GM12878 (cell line): Measurements from ENCODE around the gene XKR3.

Experiments used
- EP300 ChIP-seq, 2 experiments: fragments of 150-350 bp in 1 of 2; IDR thresholded peaks; 2 replicates each; pipeline ENCODE4 v1.6.1; 2011 to 2012; ENCODE audit warnings: low read depth in 2 of 2, low read length in 2 of 2, borderline replicate concordance in 1 of 2, improper control_type of control experiment in 1 of 2, inconsistent platforms in 1 of 2; ENCODE audit not compliant: control insufficient read depth in 1 of 2
- EZH2 ChIP-seq: IDR thresholded peaks from 2 replicates; pipeline ENCODE4 v1.6.1; 2012; ENCODE audit warnings: low read depth, mild to moderate bottlenecking, control low read depth, inconsistent platforms, low read length, borderline replicate concordance; ENCODE audit not compliant: control insufficient read depth
- HDAC6 ChIP-seq: fragments of 200-600 bp; sonication (generic); IDR thresholded peaks from one replicate; pipeline ENCODE4 v1.8.0; 2017; ENCODE audit warnings: antibody characterized with exemption; ENCODE audit not compliant: unreplicated experiment
- MTA2 ChIP-seq: fragments of 450-650 bp; IDR thresholded peaks from 2 replicates; pipeline ENCODE4 v1.6.1; 2016; ENCODE audit warnings: low read depth, mild to moderate bottlenecking, moderate library complexity
- RAD21 ChIP-seq: IDR thresholded peaks from 2 replicates; pipeline ENCODE4 v1.6.1; 2011; ENCODE audit warnings: mild to moderate bottlenecking, low read depth, low read length, moderate library complexity; ENCODE audit not compliant: insufficient read depth
- RAD51 ChIP-seq: fragments of 450-650 bp; IDR thresholded peaks from 2 replicates; pipeline ENCODE4 v1.6.1; 2016; ENCODE audit warnings: moderate library complexity, mild to moderate bottlenecking, inconsistent platforms
- TCF12 ChIP-seq: IDR thresholded peaks from 2 replicates; pipeline ENCODE4 v1.6.1; 2011; ENCODE audit warnings: low read depth, mild to moderate bottlenecking, low read length
- ZNF274 ChIP-seq: IDR thresholded peaks from one replicate; pipeline ENCODE4 v1.8.0; 2011; ENCODE audit not compliant: insufficient read length, insufficient read depth
- TF ChIP-seq, protein P1 (sequence below): IDR thresholded peaks from 2 replicates; pipeline ENCODE4 v1.6.1; 2012; ENCODE audit warnings: low read depth, low read length, improper control_type of control experiment
- TF ChIP-seq, protein P2 (sequence below): fragments of 450-650 bp; IDR thresholded peaks from 2 replicates; pipeline ENCODE4 v1.6.1; 2017; ENCODE audit warnings: mild to moderate bottlenecking
- TF ChIP-seq, protein P3 (sequence below): IDR thresholded peaks from 2 replicates; pipeline ENCODE4 v1.6.1; 2011; ENCODE audit warnings: borderline replicate concordance, low read depth, mild to moderate bottlenecking, moderate library complexity, mixed read lengths, low read length; ENCODE audit not compliant: insufficient read depth; ENCODE audit errors: extremely low read length
- TF ChIP-seq, protein P4 (sequence below), 3 experiments: IDR thresholded peaks in 2 of 3; conservative IDR thresholded peaks in 1 of 3; 2 replicates each; pipeline ENCODE4 v1.5.1; 2011; ENCODE audit warnings: low read depth in 3 of 3, low read length in 3 of 3, mild to moderate bottlenecking in 3 of 3, control low read depth in 2 of 3, moderate library complexity in 2 of 3, inconsistent platforms in 1 of 3, mixed read lengths in 1 of 3; ENCODE audit not compliant: control insufficient read depth in 2 of 3, insufficient read depth in 1 of 3; ENCODE audit errors: extremely low read depth in 1 of 3
- TF ChIP-seq, protein P5 (sequence below): fragments of 450-650 bp; IDR thresholded peaks from 2 replicates; pipeline ENCODE4 v1.6.1; 2014; ENCODE audit warnings: mild to moderate bottlenecking

DNA sequence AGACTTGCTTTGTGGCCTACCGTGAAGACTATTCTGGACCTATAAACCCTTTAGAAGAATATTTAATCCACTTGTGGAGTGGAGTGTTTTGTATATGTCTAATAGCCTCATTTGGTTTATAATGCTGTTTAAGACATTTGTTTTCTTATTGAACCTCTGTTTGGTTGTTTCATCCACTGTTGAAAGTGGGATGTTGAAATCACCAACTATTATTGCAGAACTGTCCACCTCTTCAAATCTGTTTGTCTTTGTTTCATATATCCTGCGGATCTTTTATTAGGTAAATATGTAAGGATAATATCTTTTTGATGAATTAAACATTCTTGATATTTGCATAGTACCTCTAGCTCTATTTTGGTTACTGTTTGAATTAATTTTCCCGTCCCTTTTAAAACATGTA, 49.1 kb downstream of the XKR3 start:
- TF ChIP-seq, protein P1, sequence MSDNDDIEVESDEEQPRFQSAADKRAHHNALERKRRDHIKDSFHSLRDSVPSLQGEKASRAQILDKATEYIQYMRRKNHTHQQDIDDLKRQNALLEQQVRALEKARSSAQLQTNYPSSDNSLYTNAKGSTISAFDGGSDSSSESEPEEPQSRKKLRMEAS = no peak
- TF ChIP-seq ZNF274 = no peak
- TF ChIP-seq RAD51 = no peak
- TF ChIP-seq, protein P2, sequence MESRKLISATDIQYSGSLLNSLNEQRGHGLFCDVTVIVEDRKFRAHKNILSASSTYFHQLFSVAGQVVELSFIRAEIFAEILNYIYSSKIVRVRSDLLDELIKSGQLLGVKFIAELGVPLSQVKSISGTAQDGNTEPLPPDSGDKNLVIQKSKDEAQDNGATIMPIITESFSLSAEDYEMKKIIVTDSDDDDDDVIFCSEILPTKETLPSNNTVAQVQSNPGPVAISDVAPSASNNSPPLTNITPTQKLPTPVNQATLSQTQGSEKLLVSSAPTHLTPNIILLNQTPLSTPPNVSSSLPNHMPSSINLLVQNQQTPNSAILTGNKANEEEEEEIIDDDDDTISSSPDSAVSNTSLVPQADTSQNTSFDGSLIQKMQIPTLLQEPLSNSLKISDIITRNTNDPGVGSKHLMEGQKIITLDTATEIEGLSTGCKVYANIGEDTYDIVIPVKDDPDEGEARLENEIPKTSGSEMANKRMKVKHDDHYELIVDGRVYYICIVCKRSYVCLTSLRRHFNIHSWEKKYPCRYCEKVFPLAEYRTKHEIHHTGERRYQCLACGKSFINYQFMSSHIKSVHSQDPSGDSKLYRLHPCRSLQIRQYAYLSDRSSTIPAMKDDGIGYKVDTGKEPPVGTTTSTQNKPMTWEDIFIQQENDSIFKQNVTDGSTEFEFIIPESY = no peak
- no peak for TF ChIP-seq RAD21
- TF ChIP-seq, protein P3, sequence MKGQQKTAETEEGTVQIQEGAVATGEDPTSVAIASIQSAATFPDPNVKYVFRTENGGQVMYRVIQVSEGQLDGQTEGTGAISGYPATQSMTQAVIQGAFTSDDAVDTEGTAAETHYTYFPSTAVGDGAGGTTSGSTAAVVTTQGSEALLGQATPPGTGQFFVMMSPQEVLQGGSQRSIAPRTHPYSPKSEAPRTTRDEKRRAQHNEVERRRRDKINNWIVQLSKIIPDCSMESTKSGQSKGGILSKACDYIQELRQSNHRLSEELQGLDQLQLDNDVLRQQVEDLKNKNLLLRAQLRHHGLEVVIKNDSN = no peak
- TF ChIP-seq MTA2 = no peak
- no peak for TF ChIP-seq EZH2
- TF ChIP-seq HDAC6 = no peak
- TF ChIP-seq, protein P4, sequence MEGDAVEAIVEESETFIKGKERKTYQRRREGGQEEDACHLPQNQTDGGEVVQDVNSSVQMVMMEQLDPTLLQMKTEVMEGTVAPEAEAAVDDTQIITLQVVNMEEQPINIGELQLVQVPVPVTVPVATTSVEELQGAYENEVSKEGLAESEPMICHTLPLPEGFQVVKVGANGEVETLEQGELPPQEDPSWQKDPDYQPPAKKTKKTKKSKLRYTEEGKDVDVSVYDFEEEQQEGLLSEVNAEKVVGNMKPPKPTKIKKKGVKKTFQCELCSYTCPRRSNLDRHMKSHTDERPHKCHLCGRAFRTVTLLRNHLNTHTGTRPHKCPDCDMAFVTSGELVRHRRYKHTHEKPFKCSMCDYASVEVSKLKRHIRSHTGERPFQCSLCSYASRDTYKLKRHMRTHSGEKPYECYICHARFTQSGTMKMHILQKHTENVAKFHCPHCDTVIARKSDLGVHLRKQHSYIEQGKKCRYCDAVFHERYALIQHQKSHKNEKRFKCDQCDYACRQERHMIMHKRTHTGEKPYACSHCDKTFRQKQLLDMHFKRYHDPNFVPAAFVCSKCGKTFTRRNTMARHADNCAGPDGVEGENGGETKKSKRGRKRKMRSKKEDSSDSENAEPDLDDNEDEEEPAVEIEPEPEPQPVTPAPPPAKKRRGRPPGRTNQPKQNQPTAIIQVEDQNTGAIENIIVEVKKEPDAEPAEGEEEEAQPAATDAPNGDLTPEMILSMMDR (IDR thresholded peaks at IDR 0.05 in 2 of 3, conservative IDR thresholded peaks at IDR 0.05 in 1 of 3; ENCODE audit: control insufficient read depth in 2 of 3, extremely low read depth in 1 of 3, insufficient read depth in 1 of 3, low read depth in 3 of 3, low read length in 3 of 3) = no peak
- TF ChIP-seq TCF12 = no peak
- TF ChIP-seq, protein P5, sequence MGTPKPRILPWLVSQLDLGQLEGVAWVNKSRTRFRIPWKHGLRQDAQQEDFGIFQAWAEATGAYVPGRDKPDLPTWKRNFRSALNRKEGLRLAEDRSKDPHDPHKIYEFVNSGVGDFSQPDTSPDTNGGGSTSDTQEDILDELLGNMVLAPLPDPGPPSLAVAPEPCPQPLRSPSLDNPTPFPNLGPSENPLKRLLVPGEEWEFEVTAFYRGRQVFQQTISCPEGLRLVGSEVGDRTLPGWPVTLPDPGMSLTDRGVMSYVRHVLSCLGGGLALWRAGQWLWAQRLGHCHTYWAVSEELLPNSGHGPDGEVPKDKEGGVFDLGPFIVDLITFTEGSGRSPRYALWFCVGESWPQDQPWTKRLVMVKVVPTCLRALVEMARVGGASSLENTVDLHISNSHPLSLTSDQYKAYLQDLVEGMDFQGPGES = no peak
- no peak for TF ChIP-seq EP300 (IDR thresholded peaks at IDR 0.05; ENCODE audit: borderline replicate concordance in 1 of 2, control insufficient read depth in 1 of 2, low read depth in 2 of 2, low read length in 2 of 2)
